Endothelial cell (in vitro differentiated cells): ENCODE results near the gene PDZD4. TPM values are rescaled to one million over a fixed set of nuclear protein-coding genes. Genes with fewer than 3 reads are reported as not detected.

Source experiments
- DNase-seq: peaks from one replicate; pipeline ENCODE4 v3.0.0; 2021; ENCODE audit warnings: low spot score
- H3K27ac Mint-ChIP-seq: one replicate; pipeline ENCODE4 v1.8.0; 2021; ENCODE audit warnings: mixed read lengths, inconsistent platforms; ENCODE audit not compliant: unreplicated experiment
- H3K27me3 Mint-ChIP-seq: one replicate; pipeline ENCODE4 v1.8.0; 2021; ENCODE audit warnings: mild to moderate bottlenecking, moderate library complexity, mixed read lengths, inconsistent platforms; ENCODE audit not compliant: unreplicated experiment
- H3K36me3 Mint-ChIP-seq: one replicate; pipeline ENCODE4 v1.8.0; 2021; ENCODE audit warnings: mild to moderate bottlenecking, low read depth, mixed read lengths, inconsistent platforms; ENCODE audit not compliant: unreplicated experiment
- H3K4me1 Mint-ChIP-seq: one replicate; pipeline ENCODE4 v1.8.0; 2021; ENCODE audit warnings: mild to moderate bottlenecking, mixed read lengths, inconsistent platforms; ENCODE audit not compliant: unreplicated experiment
- H3K4me3 Mint-ChIP-seq: one replicate; pipeline ENCODE4 v1.8.0; 2021; ENCODE audit warnings: mild to moderate bottlenecking, mixed read lengths, inconsistent platforms; ENCODE audit not compliant: unreplicated experiment
- H3K9me3 Mint-ChIP-seq: one replicate; pipeline ENCODE4 v1.8.0; 2021; ENCODE audit warnings: mixed read lengths, inconsistent platforms; ENCODE audit not compliant: unreplicated experiment
- CTCF ChIP-seq: fragments of 200-600 bp; sonication (generic); IDR thresholded peaks from one replicate; pipeline ENCODE4 v1.5.0; 2021; ENCODE audit warnings: antibody characterized with exemption; ENCODE audit not compliant: unreplicated experiment
- total RNA-seq: library from RNA; stranded (reverse); fragmentation: NEBNext Ultra II Directional; extraction: Animal tissue kit (Norgen Biotek cat#: 25700); gene quantifications from one replicate; pipeline ENCODE4 v1.2.1, GENCODE V29; 2021; ENCODE audit not compliant: unreplicated experiment

The PDZD4 gene
- total RNA-seq, 1 donor from 2014 or later, result 2.6 TPM

GRCh38 chrX:153792368-153792767 is 38.0 kb downstream of the PDZD4 start:
- Mint-ChIP-seq H3K36me3 (no peaks in the 10 kb centered on the region), H3K27ac (no peak overlapping the region), H3K9me3 (no peaks in the 10 kb centered on the region), H3K4me1 (peaks cover 5% of the 10 kb centered on the region), H3K27me3 (peaks cover 1% of the 10 kb centered on the region), H3K4me3 (no peak overlapping the region)
- no peak for TF ChIP-seq CTCF
- no peak for DNase-seq

- H3K36me3 Mint-ChIP-seq, result peaks cover 5% of the 10 kb centered on the region
Observed at GRCh38 chrX:153791104-153791852, 39.1 kb downstream of the PDZD4 start.

GRCh38 chrX:153789654-153790053 is 40.7 kb downstream of the PDZD4 start:
- no peak for DNase-seq
- H3K9me3 Mint-ChIP-seq, result no peaks in the 10 kb centered on the region
- peaks cover 5% of the 10 kb centered on the region for H3K4me1 Mint-ChIP-seq
- no peak for TF ChIP-seq CTCF
- H3K4me3 Mint-ChIP-seq, result no peak overlapping the region
- H3K27me3 Mint-ChIP-seq, result peaks cover 1% of the 10 kb centered on the region
- peaks cover 5% of the 10 kb centered on the region for H3K36me3 Mint-ChIP-seq
- no peak overlapping the region for H3K27ac Mint-ChIP-seq

More at GRCh38 chrX:153791104-153791852, 39.1 kb downstream of the PDZD4 start:
- Mint-ChIP-seq H3K27ac (no peak overlapping the region), H3K27me3 (peaks cover 1% of the 10 kb centered on the region), H3K4me1 (peaks cover 5% of the 10 kb centered on the region), H3K9me3 (no peaks in the 10 kb centered on the region), H3K4me3 (no peak overlapping the region)
- DNase-seq, result no peak
- no peak for TF ChIP-seq CTCF

GRCh38 chrX:153786669-153787068 is 43.7 kb downstream of the PDZD4 start:
- H3K27ac Mint-ChIP-seq, result no peak overlapping the region
- no peaks in the 10 kb centered on the region for H3K9me3 Mint-ChIP-seq
- DNase-seq, result no peak
- peaks cover 5% of the 10 kb centered on the region for H3K36me3 Mint-ChIP-seq
- no peak for TF ChIP-seq CTCF
- no peaks in the 10 kb centered on the region for H3K4me1 Mint-ChIP-seq
- H3K4me3 Mint-ChIP-seq, result no peak overlapping the region
- no peaks in the 10 kb centered on the region for H3K27me3 Mint-ChIP-seq

- no peaks in the 10 kb centered on the region for H3K4me1 Mint-ChIP-seq
- no peak overlapping the region for H3K27ac Mint-ChIP-seq
- H3K27me3 Mint-ChIP-seq, result no peaks in the 10 kb centered on the region
- H3K4me3 Mint-ChIP-seq, result no peak overlapping the region
- DNase-seq, result no peak
- H3K9me3 Mint-ChIP-seq, result no peaks in the 10 kb centered on the region
- peaks cover 5% of the 10 kb centered on the region for H3K36me3 Mint-ChIP-seq
- no peak for TF ChIP-seq CTCF
Observed at GRCh38 chrX:153784325-153784967, 45.9 kb downstream of the PDZD4 start.
